Pons (tissue), 1 donor: ENCODE measurements around the gene GNPAT.

Experiments used
- DNase-seq: peaks from one replicate; pipeline ENCODE4 v3.0.0-alpha.2; 2016; ENCODE audit warnings: low spot score

Gene GNPAT

GRCh38 chr1:231317306-231318014 is 76.4 kb downstream of the GNPAT start:
- no peak for DNase-seq

- no peak for DNase-seq
Observed at GRCh38 chr1:231318015-231318355, 77.0 kb downstream of the GNPAT start.

- DNase-seq: no peak
Observed at GRCh38 chr1:231318568-231318967, 77.6 kb downstream of the GNPAT start.

- DNase-seq: no peak
Observed at GRCh38 chr1:231319080-231319479, 78.1 kb downstream of the GNPAT start.

- DNase-seq: no peak
Observed at GRCh38 chr1:231322880-231323530, 82.0 kb downstream of the GNPAT start.

- no peak for DNase-seq
Observed at GRCh38 chr1:231324660-231325059, 83.6 kb downstream of the GNPAT start.

GRCh38 chr1:231326248-231326647 is 85.2 kb downstream of the GNPAT start:
- DNase-seq: no peak
